SK-N-SH (cell line): ENCODE results near the gene MCUB. TPM values are rescaled to one million over a fixed set of nuclear protein-coding genes. Genes with fewer than 3 reads are reported as not detected.

Experiments
- CTCF ChIA-PET: fragments of 300-600, 350-600 bp; formaldehyde crosslinking; extraction: SDS; loops from one replicate; lab custom pipeline; 2021; lab: Yijun Ruan, JAX
- POLR2A ChIA-PET: fragments of 350-600 bp; sonication (Branson Sonifier 250); formaldehyde crosslinking; extraction: SDS; loops from one replicate; lab custom pipeline; 2020; ENCODE audit warnings: antibody characterized with exemption, inconsistent platforms; lab: Yijun Ruan, JAX
- DNase-seq: peaks from one replicate; pipeline ENCODE4 v3.0.0; 2012
- H2AFZ ChIP-seq: fragments of 200-600 bp; sonication (generic); 2 replicates; pipeline ENCODE4 v1.8.1; 2016; ENCODE audit warnings: antibody characterized with exemption, mild to moderate bottlenecking, low read depth
- H3F3A ChIP-seq: fragments of 200-600 bp; sonication (generic); replicated peaks from 2 replicates; pipeline ENCODE3; 2016; ENCODE audit warnings: antibody characterized with exemption, mild to moderate bottlenecking; ENCODE audit not compliant: insufficient read depth
- H3K27ac ChIP-seq, 2 experiments: fragments of 200-500 bp in 1 of 2; fragments of 200-600 bp in 1 of 2; sonication (Bioruptor generic) in 1 of 2; sonication (generic), shearing (Covaris generic) in 1 of 2; 2 replicates each; pipeline versions ENCODE4 v1.5.1 to v1.6.1; 2014 to 2016; ENCODE audit warnings: low read depth in 2 of 2, inconsistent platforms in 1 of 2, low read length in 1 of 2, mild to moderate bottlenecking in 1 of 2, mixed read lengths in 1 of 2
- H3K27me3 ChIP-seq: fragments of 200-600 bp; sonication (generic), shearing (Covaris generic); 2 replicates; pipeline ENCODE4 v1.6.1; 2016; ENCODE audit warnings: mixed run types; ENCODE audit not compliant: insufficient read depth
- H3K36me3 ChIP-seq, 2 experiments: fragments of 200-500 bp in 1 of 2; fragments of 200-600 bp in 1 of 2; sonication (Bioruptor generic) in 1 of 2; sonication (generic) in 1 of 2; replicated peaks in 1 of 2; 2 replicates each; pipeline versions ENCODE3 to v1.5.1; 2014 to 2016; ENCODE audit warnings: low read length in 1 of 2, mild to moderate bottlenecking in 1 of 2; ENCODE audit not compliant: insufficient read depth in 2 of 2, control insufficient read depth in 1 of 2
- H3K4me1 ChIP-seq, 2 experiments: fragments of 200-500 bp in 1 of 2; fragments of 200-600 bp in 1 of 2; sonication (Bioruptor generic) in 1 of 2; sonication (generic), shearing (Covaris generic) in 1 of 2; 2 replicates each; pipeline versions ENCODE4 v1.5.1 to v1.6.1; 2014 to 2016; ENCODE audit warnings: low read depth in 1 of 2, low read length in 1 of 2, mixed run types in 1 of 2; ENCODE audit not compliant: insufficient read depth in 2 of 2, control insufficient read depth in 1 of 2
- H3K4me2 ChIP-seq: fragments of 200-600 bp; sonication (generic), shearing (Covaris generic); 2 replicates; pipeline ENCODE4 v1.6.1; 2017; ENCODE audit warnings: mixed run types
- H3K4me3 ChIP-seq, 2 experiments: fragments of 200-500 bp in 1 of 2; fragments of 200-600 bp in 1 of 2; sonication (Bioruptor generic) in 1 of 2; sonication (generic), shearing (Covaris generic) in 1 of 2; 2 replicates each; pipeline versions ENCODE4 v1.5.1 to v1.8.1; 2014 to 2016; ENCODE audit warnings: low read depth in 2 of 2, inconsistent platforms in 1 of 2, low read length in 1 of 2, mild to moderate bottlenecking in 1 of 2, mixed read lengths in 1 of 2, moderate library complexity in 1 of 2
- H3K79me2 ChIP-seq: fragments of 200-600 bp; sonication (generic); 2 replicates; pipeline ENCODE4 v1.8.1; 2017; ENCODE audit warnings: mild to moderate bottlenecking; ENCODE audit not compliant: insufficient read depth
- H3K9ac ChIP-seq: fragments of 200-600 bp; sonication (generic); 2 replicates; pipeline ENCODE4 v1.6.1; 2017; ENCODE audit warnings: mixed run types
- H3K9me2 ChIP-seq: fragments of 200-600 bp; sonication (generic); 2 replicates; pipeline ENCODE4 v1.6.1; 2017; ENCODE audit warnings: mixed run types
- H3K9me3 ChIP-seq: fragments of 200-600 bp; sonication (generic); 2 replicates; pipeline ENCODE4 v1.6.1; 2017; ENCODE audit warnings: mixed run types, mild to moderate bottlenecking, moderate library complexity
- H4K20me1 ChIP-seq: fragments of 200-600 bp; sonication (generic); 2 replicates; pipeline ENCODE4 v1.6.1; 2017; ENCODE audit warnings: mild to moderate bottlenecking, mixed run types; ENCODE audit not compliant: insufficient read depth
- ELF1 ChIP-seq: IDR thresholded peaks from 2 replicates; pipeline ENCODE4 v1.4.0; 2012
- EP300 ChIP-seq, 2 experiments: IDR thresholded peaks; 2 replicates each; pipeline versions ENCODE4 v1.4.0 to v1.6.1; 2012; ENCODE audit warnings: borderline replicate concordance in 1 of 2, low read depth in 1 of 2, low read length in 1 of 2
- FOSL2 ChIP-seq: IDR thresholded peaks from 2 replicates; pipeline ENCODE4 v1.4.0; 2012; ENCODE audit warnings: low read depth, mild to moderate bottlenecking, moderate library complexity, borderline replicate concordance
- FOXJ3 ChIP-seq: sonication (generic); formaldehyde crosslinking; IDR thresholded peaks from 2 replicates; pipeline ENCODE4 v1.5.1; 2020; ENCODE audit warnings: mild to moderate bottlenecking, missing genetic modification reagents
- GABPA ChIP-seq: IDR thresholded peaks from 2 replicates; pipeline ENCODE4 v1.4.0; 2012; ENCODE audit warnings: low read depth, mild to moderate bottlenecking
- MXI1 ChIP-seq: IDR thresholded peaks from 2 replicates; pipeline ENCODE4 v1.6.1; 2012; ENCODE audit warnings: mild to moderate bottlenecking, low read depth, low read length, improper control_type of control experiment
- NRF1 ChIP-seq: IDR thresholded peaks from 2 replicates; pipeline ENCODE4 v1.6.1; 2012; ENCODE audit warnings: low read depth, mild to moderate bottlenecking, low read length
- RCOR1 ChIP-seq: fragments of 150-350 bp; IDR thresholded peaks from 2 replicates; pipeline ENCODE4 v1.6.1; 2017; ENCODE audit warnings: antibody characterized with exemption, low read length
- RFX5 ChIP-seq: IDR thresholded peaks from 2 replicates; pipeline ENCODE4 v1.6.1; 2012; ENCODE audit warnings: mild to moderate bottlenecking, improper control_type of control experiment, low read length
- SIN3A ChIP-seq: IDR thresholded peaks from 2 replicates; pipeline ENCODE4 v1.6.1; 2012; ENCODE audit warnings: low read depth, mild to moderate bottlenecking, low read length, moderate library complexity, borderline replicate concordance
- SMC3 ChIP-seq: IDR thresholded peaks from 2 replicates; pipeline ENCODE4 v1.6.1; 2012; ENCODE audit warnings: low read depth, low read length, improper control_type of control experiment
- TAF1 ChIP-seq: IDR thresholded peaks from 2 replicates; pipeline ENCODE4 v1.6.1; 2012; ENCODE audit warnings: low read depth, mild to moderate bottlenecking, low read length, moderate library complexity, borderline replicate concordance
- TEAD4 ChIP-seq: IDR thresholded peaks from 2 replicates; pipeline ENCODE4 v1.4.0; 2012; ENCODE audit warnings: mild to moderate bottlenecking, borderline replicate concordance; ENCODE audit not compliant: insufficient read depth
- YY1 ChIP-seq: IDR thresholded peaks from 2 replicates; pipeline ENCODE4 v1.4.0; 2012; ENCODE audit warnings: low read depth, mild to moderate bottlenecking
- WGBS: methylation state at CpG from one replicate; pipeline ENCODE4 v1.1.6; 2017; ENCODE audit warnings: low lambda C conversion rate; 5-methylcytosine and 5-hydroxymethylcytosine counted together
- polyA plus RNA-seq, 3 experiments: library from polyadenylated mRNA; depleted of rRNA; stranded (reverse); fragments of >200 nt; gene quantifications; 2 replicates each; pipeline ENCODE4 v1.2.3, GENCODE V29; 2012
- TF ChIP-seq, protein P1 (sequence below): fragments of 200-600 bp; sonication (generic); IDR thresholded peaks from 2 replicates; pipeline ENCODE4 v1.6.1; 2017; ENCODE audit warnings: antibody characterized with exemption, mild to moderate bottlenecking, moderate library complexity
- TF ChIP-seq, protein P2 (sequence below): fragments of 150-350 bp; IDR thresholded peaks from 2 replicates; pipeline ENCODE4 v1.6.1; 2017; ENCODE audit warnings: antibody characterized with exemption, low read length, low read depth, borderline replicate concordance

The MCUB gene
- polyA plus RNA-seq, 1 of the 3 experiments (the other 2 are of a cell fraction) = 39.3 TPM

DNA sequence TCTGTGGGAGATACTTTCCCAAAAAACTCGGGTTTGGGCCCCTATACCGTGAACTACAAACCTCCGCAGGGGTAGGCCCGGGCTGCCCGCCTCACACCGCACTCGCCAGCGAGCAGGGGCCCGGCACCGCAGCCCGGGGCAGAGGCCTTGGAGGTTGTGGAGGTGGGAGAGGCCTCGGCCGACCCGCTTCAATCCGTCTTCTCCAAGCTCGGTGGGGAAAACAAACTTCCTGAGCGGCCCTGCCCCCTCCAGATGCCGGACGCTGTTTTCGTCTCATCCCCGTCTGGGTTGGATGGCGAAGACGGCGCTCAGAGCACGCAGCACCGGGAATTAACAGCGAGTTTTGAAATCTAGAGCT, 442 bp upstream of the MCUB start:
- Histone ChIP-seq H3F3A (peaks cover 14% of the 10 kb centered on the region), H3K27ac (peak overlapping the region; percentile 66 to 84), H3K36me3 (no peaks in the 10 kb centered on the region), H3K9me3 (no peaks in the 10 kb centered on the region), H3K4me3 (peak overlapping the region; percentile 84 to 90), H3K9ac (peak overlapping the region; percentile 78), H3K4me2 (peak overlapping the region; percentile 93), H3K27me3 (no peaks in the 10 kb centered on the region), H3K79me2 (peaks cover 29% of the 10 kb centered on the region), H3K9me2 (no peaks in the 10 kb centered on the region), H2AFZ (peak overlapping the region; percentile 86), H4K20me1 (no peaks in the 10 kb centered on the region), H3K4me1 (peaks cover 7% of the 10 kb centered on the region in 2 experiments; a peak in 2 of 4 replicates)
- CTCF ChIA-PET = interaction anchor here (0.6 to 2.4 kb wide), 3 partner anchors 10 to 127 kb away, joined by 3 to 8 read pairs (median 4); partner anchors contain the start of gene SEC24B
- 6% methylated on average over 8 of the region's 27 CpGs for WGBS
- TF ChIP-seq SMC3 (no peak), FOXJ3 (CRISPR knock-in tag) (no peak), YY1 (no peak), MXI1 (no peak), NRF1 (no peak), RCOR1 (no peak), TEAD4 (no peak), ELF1 (no peak), TAF1 (no peak), GABPA (no peak), EP300 (IDR thresholded peaks at IDR 0.05; ENCODE audit: borderline replicate concordance in 1 of 2, low read depth in 1 of 2, low read length in 1 of 2) (no peak), SIN3A (no peak), RFX5 (no peak), FOSL2 (no peak)
- TF ChIP-seq, protein P1, sequence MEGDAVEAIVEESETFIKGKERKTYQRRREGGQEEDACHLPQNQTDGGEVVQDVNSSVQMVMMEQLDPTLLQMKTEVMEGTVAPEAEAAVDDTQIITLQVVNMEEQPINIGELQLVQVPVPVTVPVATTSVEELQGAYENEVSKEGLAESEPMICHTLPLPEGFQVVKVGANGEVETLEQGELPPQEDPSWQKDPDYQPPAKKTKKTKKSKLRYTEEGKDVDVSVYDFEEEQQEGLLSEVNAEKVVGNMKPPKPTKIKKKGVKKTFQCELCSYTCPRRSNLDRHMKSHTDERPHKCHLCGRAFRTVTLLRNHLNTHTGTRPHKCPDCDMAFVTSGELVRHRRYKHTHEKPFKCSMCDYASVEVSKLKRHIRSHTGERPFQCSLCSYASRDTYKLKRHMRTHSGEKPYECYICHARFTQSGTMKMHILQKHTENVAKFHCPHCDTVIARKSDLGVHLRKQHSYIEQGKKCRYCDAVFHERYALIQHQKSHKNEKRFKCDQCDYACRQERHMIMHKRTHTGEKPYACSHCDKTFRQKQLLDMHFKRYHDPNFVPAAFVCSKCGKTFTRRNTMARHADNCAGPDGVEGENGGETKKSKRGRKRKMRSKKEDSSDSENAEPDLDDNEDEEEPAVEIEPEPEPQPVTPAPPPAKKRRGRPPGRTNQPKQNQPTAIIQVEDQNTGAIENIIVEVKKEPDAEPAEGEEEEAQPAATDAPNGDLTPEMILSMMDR = no peak
- TF ChIP-seq, protein P2, sequence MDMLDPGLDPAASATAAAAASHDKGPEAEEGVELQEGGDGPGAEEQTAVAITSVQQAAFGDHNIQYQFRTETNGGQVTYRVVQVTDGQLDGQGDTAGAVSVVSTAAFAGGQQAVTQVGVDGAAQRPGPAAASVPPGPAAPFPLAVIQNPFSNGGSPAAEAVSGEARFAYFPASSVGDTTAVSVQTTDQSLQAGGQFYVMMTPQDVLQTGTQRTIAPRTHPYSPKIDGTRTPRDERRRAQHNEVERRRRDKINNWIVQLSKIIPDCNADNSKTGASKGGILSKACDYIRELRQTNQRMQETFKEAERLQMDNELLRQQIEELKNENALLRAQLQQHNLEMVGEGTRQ = no peak
- POLR2A ChIA-PET = no interaction called here
- DNase-seq = peak; percentile 70
